Duodenal mucosa (tissue), 2 donors: ENCODE results near the gene INTS1.

Experiments used
- H3K27ac ChIP-seq: one replicate; pipeline ENCODE4 v1.7.0; 2013; ENCODE audit warnings: low read depth, low read length
- H3K27me3 ChIP-seq, 2 donors: one replicate each; pipeline ENCODE4 v1.7.0; 2013; ENCODE audit warnings: low read length in 2 of 2, control low read depth in 1 of 2; ENCODE audit not compliant: insufficient read depth in 2 of 2, control insufficient read depth in 1 of 2
- H3K36me3 ChIP-seq, 2 donors: one replicate each; pipeline ENCODE4 v1.7.0; 2013; ENCODE audit warnings: low read length in 2 of 2, control low read depth in 1 of 2; ENCODE audit not compliant: insufficient read depth in 2 of 2, control insufficient read depth in 1 of 2
- H3K4me1 ChIP-seq, 2 donors: one replicate each; pipeline ENCODE4 v1.7.0; 2013; ENCODE audit warnings: low read length in 2 of 2, control low read depth in 1 of 2; ENCODE audit not compliant: insufficient read depth in 2 of 2, control insufficient read depth in 1 of 2
- H3K4me3 ChIP-seq, 2 donors: one replicate each; pipeline ENCODE4 v1.7.0; 2013; ENCODE audit warnings: low read length in 2 of 2, low read depth in 1 of 2
- H3K9ac ChIP-seq, 2 donors: one replicate each; pipeline ENCODE4 v1.7.0; 2013; ENCODE audit warnings: low read length in 2 of 2, low read depth in 1 of 2
- H3K9me3 ChIP-seq, 2 donors: one replicate each; pipeline ENCODE4 v1.7.0; 2013; ENCODE audit warnings: low read length in 2 of 2, control low read depth in 1 of 2; ENCODE audit not compliant: control insufficient read depth in 1 of 2

INTS1 gene

DNA sequence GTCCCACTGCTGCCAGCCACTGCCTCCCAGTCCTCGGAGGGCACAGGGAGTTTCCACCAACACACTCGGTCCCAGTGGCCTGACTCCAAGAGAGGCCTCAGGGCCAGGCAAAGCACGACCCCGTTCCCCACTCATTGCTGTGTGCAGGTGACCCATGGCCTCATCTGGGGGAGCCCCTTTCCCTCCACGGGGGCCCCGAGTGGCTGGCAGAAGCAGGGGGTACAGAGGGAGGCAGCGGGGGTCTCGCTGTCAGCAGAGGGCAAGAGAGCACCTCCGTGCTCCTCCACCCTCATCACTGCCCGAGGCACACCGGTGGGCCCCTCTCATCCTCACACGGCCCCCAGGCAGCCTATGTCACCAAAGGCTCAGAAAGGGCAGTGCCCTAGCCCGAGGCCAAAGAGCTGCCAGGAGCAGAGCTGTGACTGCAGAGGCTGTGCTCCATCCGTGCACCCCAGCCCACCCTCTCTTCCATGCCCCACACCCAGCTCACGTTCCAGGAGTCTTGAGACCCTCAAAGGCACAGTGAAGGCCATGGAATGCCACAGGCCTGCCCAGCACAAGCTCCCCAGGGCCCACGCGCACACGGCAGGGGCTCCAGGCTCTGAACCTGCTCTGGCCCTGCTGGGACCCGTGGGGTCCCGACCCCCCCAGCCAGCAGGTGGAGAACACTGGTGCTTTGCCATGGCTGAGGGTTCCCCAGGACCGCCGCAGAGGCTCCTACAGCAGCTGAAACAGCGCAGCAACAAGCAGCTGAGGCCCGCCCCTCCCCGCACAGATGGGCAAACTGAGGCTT is 70.9 kb downstream of the INTS1 start:
- H3K27me3 ChIP-seq = no peaks in the 10 kb centered on the region
- no peak overlapping the region for H3K4me3 ChIP-seq
- H3K9ac ChIP-seq = no peak overlapping the region
- H3K36me3 ChIP-seq = peaks cover 0 to 8% of the 10 kb centered on the region in 2 donors
- peaks cover 0 to 5% of the 10 kb centered on the region in 2 donors for H3K4me1 ChIP-seq
- no peak overlapping the region for H3K27ac ChIP-seq
- H3K9me3 ChIP-seq = no peaks in the 10 kb centered on the region

DNA sequence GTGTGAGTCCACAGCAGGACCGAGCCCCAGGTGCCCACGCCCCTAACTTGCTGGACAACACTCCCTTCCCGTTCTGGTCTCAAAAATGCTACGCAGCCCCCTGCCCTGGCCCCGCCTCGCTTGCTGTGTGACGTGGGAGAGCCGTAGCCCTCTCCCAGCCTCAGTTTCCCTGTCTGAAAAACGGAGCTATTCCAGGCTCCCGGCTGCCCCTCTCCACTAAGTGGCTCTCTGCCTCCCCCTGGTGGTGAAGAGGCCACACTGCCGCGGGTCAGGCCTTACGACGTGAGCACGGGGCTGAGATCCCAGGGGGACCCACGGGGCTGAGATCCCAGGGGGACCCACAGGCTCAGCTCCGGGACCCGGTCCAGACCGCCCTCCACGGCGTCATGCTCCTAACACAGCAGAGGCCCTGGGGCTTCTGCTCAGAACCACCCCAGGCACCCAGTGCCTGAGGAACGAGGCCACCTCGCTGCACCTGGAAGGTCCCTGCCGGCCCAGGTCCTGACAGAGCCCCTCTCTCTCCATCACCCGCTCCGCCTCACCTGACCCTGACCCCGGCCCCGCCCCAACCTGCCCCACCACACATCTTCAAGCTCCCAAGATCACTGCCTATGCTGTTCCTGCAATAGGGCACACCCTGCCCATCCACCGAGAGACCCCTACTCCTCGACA is 71.6 kb downstream of the INTS1 start:
- Histone ChIP-seq H3K36me3 (peaks cover 0 to 6% of the 10 kb centered on the region in 2 donors), H3K4me1 (peaks cover 0 to 5% of the 10 kb centered on the region in 2 donors), H3K4me3 (no peak overlapping the region), H3K9me3 (no peaks in the 10 kb centered on the region), H3K9ac (no peak overlapping the region), H3K27me3 (no peaks in the 10 kb centered on the region), H3K27ac (no peak overlapping the region)

- Histone ChIP-seq H3K27me3 (no peaks in the 10 kb centered on the region), H3K27ac (no peak overlapping the region), H3K36me3 (peaks cover 0 to under 1% of the 10 kb centered on the region in 2 donors), H3K4me3 (no peak overlapping the region), H3K4me1 (peaks cover 0 to 5% of the 10 kb centered on the region in 2 donors), H3K9ac (no peak overlapping the region), H3K9me3 (no peaks in the 10 kb centered on the region)
Observed at GRCh38 chr7:1431634-1432380, 72.4 kb downstream of the INTS1 start.

- Histone ChIP-seq H3K36me3 (no peaks in the 10 kb centered on the region), H3K27me3 (no peaks in the 10 kb centered on the region), H3K4me1 (peaks cover 0 to 5% of the 10 kb centered on the region in 2 donors), H3K9ac (no peak overlapping the region), H3K9me3 (no peaks in the 10 kb centered on the region), H3K4me3 (no peak overlapping the region), H3K27ac (no peak overlapping the region)
Observed at GRCh38 chr7:1431226-1431625, 73.0 kb downstream of the INTS1 start.

- peaks cover 0 to 5% of the 10 kb centered on the region in 2 donors for H3K4me1 ChIP-seq
- no peaks in the 10 kb centered on the region for H3K36me3 ChIP-seq
- no peak overlapping the region for H3K27ac ChIP-seq
- H3K4me3 ChIP-seq = no peak overlapping the region
- no peaks in the 10 kb centered on the region for H3K9me3 ChIP-seq
- no peaks in the 10 kb centered on the region for H3K27me3 ChIP-seq
- no peak overlapping the region for H3K9ac ChIP-seq
Observed at GRCh38 chr7:1430056-1430845, 73.9 kb downstream of the INTS1 start.

DNA sequence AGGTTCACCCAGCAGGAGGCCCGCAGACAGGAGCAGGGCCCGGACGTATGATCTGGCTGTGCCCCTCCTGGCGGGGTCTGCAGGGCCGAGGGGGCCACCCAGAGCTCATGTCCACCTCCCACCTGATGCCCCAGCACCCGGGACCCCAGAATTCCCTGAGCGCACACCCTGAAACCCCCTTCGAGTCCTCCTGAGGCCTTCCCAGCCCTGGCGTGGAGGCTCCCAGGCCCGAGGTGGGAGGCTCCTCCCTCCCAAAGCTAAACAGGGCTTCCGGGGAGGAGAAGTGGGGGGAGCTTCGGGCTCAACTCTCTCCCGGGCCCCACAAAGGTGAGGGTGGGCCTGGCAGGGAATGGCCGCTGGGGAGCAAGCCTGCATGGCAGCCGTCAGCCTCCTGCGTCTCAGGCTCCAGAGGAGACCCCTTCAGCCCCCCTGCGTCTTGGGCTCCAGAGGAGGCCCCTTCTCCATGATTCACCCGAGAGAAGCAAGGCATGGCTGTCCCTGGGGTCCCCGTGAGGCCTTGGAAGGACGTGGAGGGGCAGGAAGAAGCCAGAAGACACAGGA is 75.2 kb downstream of the INTS1 start:
- Histone ChIP-seq H3K9ac (no peak overlapping the region), H3K4me1 (peaks cover 0 to 5% of the 10 kb centered on the region in 2 donors), H3K27me3 (no peaks in the 10 kb centered on the region), H3K4me3 (no peak overlapping the region), H3K27ac (no peak overlapping the region), H3K9me3 (no peaks in the 10 kb centered on the region), H3K36me3 (no peaks in the 10 kb centered on the region)

- Histone ChIP-seq H3K27ac (no peak overlapping the region), H3K27me3 (peaks cover 4 to 9% of the 10 kb centered on the region in 2 donors)
Observed at GRCh38 chr7:1427064-1427657, 77.0 kb downstream of the INTS1 start.

DNA sequence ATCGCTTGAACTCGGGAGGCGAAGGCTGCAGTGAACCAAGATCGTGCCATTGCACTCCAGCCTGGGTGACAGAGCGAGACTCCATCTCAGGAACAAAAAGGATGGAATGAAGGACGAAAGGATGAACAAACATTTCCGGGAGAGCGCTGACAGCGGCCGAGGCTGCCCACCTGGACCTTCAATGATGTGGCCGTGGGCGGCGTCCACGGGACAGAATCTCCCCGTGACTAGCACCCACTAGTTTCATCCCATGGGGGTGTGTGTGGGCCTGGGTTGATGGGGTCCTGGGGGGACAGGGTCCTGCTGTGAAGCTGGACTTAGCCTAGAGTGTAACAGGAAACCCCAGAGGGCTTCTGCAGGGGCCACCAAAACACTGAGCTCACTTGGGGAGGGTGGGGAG is 77.7 kb downstream of the INTS1 start:
- Histone ChIP-seq H3K4me3 (no peak overlapping the region), H3K4me1 (no peaks in the 10 kb centered on the region), H3K27ac (no peak overlapping the region), H3K9ac (no peak overlapping the region), H3K36me3 (no peaks in the 10 kb centered on the region), H3K27me3 (peaks cover 4 to 15% of the 10 kb centered on the region in 2 donors), H3K9me3 (no peaks in the 10 kb centered on the region)

More at GRCh38 chr7:1427064-1427657, 77.0 kb downstream of the INTS1 start:
- Histone ChIP-seq H3K4me1 (peaks cover 0 to 2% of the 10 kb centered on the region in 2 donors), H3K9me3 (no peaks in the 10 kb centered on the region), H3K4me3 (no peak overlapping the region), H3K36me3 (no peaks in the 10 kb centered on the region), H3K9ac (no peak overlapping the region)
